Measurements from ENCODE around the gene PRRC2B.

- TF ChIP-seq CTCF (IDR thresholded peaks at IDR 0.05 in 8 of 11, conservative IDR thresholded peaks at IDR 0.05 in 3 of 11) (no peak), POLR2AphosphoS5 (IDR thresholded peaks at IDR 0.05) (peak in 2 of 3 donors; percentile 6 to 62)
These were observed 129.9 kb downstream of the PRRC2B start for GRCh38 chr9:131523451-131524435.

All from spleen (tissue), 7 donors.